ENCODE measurements around the gene NRL.

DNA sequence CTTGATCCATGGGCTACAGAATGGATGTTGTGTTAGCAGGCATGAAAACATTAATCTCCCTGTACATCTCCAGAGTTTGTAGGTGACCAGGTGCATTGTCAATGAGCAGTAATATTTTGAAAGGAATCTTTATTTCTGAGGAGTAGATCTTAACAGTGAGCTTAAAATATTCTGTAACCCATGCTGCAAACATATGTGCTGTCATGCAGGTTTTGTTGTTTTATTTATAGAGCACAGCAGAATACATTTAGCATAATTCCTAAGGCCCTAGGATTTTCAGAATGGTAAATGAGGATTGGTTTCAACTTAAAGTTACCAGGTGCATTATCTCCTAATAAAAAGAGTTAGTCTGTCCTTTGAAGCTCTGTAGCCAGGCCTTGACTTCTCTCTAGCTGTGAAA lies 12.2 kb upstream of the NRL start:
- TF ChIP-seq SRF (IDR thresholded peaks at IDR 0.05; ENCODE audit: low read depth in 2 of 2, low read length in 2 of 2) (no peak), SP1 (IDR thresholded peaks at IDR 0.05; ENCODE audit: low read depth, low read length) (no peak)

All from GM12878 (cell line).